Measurements from ENCODE around the gene ARSB.
"Not testable (repeated sequence)": the region's sequence is repeated elsewhere in the genome, so short reads cannot be mapped to it uniquely, and the experiment has no call there.

The ARSB gene

DNA sequence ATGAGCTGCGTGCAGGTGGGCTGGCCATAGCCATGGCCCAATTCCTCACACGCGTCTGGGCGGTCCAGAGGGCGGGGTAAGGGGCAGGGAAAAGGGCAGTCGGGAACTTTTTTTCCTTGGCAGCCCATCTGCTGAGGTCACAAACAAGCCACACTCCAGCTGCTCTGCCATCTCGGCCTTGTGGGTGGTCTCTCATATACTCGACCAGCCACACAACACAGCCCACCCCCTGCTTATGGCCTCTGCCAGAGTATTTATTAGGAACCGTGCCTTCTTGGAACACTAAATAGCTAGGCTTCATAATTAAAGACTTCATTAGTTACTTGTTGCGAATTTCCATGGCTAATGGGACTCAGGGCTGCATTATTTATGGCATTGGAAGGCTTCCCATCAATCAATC is 238.1 kb downstream of the ARSB start:
- no peak for DNase-seq (ENCODE audit: low read depth)

DNA sequence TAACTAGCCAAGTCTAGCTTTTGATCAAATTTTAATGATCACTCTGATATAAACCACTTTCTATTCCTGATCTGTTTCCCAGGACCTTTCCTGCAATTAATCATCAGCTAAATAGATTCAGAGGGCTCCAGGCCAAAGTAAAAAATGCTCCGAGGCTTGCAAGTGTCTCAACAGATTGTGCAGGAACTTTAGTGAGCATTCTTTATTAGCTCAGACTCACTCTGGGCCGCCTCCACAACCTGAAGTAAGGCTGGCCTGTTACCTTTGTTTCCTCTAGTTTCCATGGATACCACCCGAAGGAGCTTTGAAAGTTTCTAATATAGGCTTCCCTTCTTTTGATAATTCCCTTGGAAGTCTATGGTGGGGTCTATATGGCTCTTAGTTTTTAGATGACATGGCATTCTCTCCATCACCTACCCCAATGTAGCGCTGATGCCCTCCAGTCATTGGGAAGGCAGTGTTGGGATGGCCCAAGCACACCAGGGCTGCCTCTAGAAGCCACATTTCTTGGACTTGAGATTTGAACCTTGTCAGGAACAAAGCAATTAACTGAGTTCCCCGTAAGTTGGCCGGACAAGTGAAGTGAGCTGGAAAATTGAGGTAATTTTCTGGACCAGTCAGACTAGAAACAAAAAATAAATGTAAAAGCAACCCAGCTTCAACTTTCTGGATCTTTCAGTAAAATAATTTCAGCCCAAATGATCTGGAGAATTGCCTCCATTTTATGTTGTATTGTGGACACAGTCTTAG is 238.9 kb downstream of the ARSB start:
- DNase-seq (ENCODE audit: low read depth) = no peak

DNA sequence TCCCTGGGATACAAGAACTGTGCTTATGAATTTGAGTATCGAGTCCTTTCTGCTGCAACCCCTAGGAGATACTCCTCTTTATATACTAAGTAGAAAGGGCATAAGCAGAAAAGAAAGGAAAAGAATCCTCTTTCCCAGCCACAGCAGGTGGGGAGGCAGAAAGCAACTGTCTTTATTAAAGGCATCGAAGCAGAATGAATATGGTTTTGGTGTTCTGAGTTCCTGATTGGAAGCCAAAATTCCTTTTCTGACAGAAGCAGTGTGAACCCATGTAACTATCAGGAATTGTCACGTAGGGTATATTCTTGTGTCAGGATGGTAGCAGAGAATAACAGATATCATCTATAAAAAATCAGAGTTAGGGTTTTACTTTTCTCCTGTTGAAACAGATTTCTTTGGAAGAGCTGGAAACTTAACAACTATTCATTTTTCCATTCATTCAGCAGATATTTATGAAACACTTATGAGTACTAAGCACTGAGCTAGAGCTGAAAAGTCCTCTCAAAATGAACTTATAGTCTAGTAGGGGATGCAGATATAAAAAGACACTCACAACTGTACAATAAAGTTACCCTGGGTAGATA is 240.1 kb downstream of the ARSB start:
- DNase-seq (ENCODE audit: low read depth) = no peak

DNA sequence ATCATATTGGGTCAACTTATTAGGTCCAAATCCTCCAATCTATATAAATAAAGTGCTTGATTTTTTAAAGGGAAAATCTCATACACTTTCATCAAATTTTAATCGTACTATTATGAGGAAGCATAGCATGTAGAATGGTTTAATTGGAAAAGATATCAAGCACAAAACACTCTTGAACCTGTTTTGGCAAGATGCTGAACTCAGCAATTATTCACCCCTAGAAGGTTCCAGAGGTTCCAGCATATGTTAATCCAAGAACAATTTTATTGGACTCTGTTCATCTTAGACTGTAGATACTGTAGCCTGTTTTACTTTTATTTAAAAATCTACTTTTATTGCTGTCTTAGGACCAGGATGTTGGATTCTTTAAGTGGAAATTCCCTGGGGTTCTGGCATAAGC is 244.1 kb downstream of the ARSB start:
- DNase-seq (ENCODE audit: low read depth) = no peak

DNA sequence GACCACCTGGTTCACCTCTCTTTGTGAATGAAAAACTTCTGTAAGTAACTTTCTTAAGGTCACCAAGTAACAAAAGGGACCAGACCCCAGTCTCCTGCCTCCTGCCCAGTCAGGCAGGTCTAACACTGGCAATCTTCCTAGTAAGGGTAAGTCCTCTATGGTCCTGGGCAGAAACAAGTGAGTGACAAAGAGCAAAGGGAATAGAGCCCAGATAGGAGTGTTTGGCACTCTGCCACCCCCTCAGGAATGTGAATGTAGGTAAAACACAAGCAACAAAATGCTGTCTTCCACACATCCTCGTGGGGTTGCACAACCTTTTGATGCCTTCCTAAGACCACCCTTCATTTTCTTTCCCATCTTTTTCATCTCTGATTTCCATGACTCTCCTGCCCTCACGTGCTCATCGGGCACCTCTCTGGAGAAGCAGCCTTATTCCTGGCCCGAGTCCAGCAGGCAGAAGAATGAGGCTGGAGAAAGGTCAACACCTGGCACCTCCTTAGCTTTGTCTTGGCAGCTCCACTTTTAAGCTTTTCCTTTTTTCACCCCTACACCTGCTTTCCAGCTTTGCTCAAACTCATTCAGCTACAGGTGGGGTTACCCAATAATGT is 246.3 kb downstream of the ARSB start:
- DNase-seq (ENCODE audit: low read depth) = no peak

DNA sequence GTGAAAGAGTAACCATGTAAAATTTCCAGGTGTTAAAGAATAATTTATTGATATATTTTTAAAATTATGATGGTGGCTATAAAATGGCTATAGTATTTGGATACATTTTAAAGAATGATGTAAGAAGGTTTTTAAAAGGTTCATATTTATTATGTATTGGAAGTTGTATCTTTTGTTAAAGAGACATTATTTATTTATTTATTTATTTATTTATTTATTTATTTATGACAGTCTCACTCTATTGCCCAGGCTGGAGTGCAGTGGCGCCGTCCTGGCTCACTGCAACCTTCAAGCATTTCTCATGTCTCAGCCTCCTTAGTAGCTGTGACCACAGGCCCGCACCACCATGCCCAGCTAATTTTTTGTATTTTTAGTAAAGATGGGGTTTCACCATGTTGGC is 247.0 kb downstream of the ARSB start:
- no peak for DNase-seq (ENCODE audit: low read depth)

DNA sequence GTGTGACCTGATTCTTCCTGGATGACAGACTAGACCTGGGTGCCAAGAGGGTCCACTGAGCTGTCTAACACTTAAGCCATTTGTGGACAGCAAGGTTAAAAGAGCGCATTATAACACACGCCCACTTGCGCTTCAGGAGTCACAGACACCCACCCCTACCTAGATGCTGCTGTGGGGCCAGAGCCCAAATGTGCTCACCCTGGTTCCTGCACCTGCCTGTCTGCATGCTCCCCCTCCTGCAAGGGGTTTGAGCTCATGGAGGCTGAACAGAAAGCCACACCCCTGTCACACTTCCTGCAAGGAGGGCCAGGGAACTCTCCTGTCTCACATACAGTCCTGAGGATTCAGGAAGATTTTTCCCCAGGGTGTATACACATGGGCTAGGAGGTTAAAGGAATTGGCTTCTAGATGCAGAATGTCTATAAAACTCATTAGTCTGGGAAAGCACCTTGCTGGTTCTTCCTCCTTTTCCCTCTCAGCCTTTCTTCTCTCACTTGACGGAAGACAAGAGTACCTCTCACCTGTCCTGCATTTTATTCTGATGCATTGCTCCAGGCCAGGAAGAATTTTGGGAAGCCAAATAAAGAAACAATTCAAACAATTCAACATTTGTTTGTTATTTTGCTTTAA is 249.2 kb downstream of the ARSB start:
- no peak for DNase-seq (ENCODE audit: low read depth)

DNA sequence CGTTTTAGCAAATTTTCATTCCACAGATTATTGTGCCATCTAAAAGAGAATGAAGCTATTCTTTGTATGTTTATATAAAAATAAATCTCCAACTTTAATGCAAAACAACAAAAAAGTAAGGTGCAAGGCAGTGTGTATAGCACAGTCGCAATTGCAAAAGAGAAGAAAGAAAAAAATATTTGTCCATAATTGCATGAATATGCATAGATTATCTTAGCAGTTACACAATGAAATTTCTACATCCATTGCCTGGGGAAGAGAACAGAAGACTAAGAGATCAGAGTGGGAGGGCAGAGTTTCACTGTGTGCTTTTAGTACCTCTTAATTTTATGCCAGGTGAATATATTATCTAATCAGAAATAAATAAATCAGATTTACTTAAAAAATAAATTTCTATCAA is 250.2 kb downstream of the ARSB start:
- no peak for DNase-seq (ENCODE audit: low read depth)

DNA sequence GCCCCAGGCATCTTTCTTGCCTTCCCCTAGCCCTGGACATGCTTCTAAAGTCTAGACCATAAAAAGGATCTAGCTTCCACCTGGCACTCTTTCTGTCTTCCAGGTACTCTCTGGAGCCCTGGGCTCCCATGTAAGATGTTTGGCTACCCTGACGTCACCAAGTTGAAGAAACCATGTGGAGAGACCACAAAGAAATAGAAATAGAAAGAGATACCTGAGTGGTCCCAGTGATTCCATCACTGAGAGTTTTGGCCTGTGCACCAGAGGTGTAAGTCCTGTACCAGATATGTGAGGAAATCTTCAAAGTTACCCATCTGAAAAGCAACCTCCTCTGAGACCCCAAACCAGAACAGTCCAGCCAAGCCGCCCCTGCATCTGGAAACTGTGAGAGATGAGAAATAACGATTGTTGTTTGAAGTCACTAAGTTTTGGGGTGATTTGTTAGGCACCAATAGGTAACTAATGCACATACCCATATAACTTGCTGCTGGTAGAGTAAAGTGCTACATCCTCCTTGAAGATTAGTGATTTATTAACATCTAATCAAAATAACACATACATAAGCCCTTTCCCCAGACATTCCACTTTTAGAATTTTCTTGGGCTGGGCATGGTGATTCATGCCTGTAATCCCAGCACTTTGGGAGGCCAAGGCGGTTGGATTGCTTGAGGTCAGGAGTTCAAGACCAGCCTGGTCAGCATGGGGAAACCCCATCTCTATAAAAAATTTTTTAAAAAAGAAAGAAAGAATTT is 250.8 kb downstream of the ARSB start:
- no peak for DNase-seq (ENCODE audit: low read depth)

DNA sequence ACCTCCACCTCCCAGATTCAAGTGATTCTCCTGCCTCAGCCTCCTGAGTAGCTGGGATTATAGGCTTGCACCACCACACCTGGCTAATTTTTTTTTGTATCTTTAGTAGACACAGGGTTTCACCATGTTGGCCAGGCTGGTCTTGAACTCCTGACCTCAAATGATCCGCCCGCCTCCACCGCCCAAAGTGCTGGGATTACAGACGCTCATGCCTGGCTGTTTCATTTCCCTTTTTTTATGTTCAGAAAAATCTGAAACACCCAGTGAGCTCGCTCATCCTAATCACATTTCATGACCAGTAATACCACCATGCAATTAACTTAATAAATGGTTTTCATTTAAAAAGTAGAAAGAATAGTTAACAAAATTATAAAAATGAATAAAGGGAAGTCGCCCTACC is 252.4 kb downstream of the ARSB start:
- DNase-seq (ENCODE audit: low read depth) = not testable (repeated sequence)

DNA sequence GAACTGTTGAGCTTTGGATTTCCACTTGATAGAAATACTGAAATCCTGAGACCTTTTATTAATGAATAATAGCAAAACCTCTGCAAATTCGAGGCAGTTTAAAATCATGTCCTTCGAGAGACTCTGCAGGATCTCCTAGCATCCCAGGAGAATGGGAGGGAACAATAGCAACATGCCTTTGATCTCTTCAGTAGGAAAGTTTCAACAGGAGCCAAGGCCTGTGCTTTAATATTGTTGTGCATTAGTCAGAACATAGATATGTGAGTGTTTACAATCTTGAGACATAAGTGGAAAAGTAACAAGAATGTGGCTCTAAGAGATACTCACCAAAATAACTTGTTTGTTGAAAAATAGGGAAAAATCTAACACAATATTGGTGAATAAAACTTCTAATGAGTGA is 253.2 kb downstream of the ARSB start:
- DNase-seq (ENCODE audit: low read depth) = no peak

DNA sequence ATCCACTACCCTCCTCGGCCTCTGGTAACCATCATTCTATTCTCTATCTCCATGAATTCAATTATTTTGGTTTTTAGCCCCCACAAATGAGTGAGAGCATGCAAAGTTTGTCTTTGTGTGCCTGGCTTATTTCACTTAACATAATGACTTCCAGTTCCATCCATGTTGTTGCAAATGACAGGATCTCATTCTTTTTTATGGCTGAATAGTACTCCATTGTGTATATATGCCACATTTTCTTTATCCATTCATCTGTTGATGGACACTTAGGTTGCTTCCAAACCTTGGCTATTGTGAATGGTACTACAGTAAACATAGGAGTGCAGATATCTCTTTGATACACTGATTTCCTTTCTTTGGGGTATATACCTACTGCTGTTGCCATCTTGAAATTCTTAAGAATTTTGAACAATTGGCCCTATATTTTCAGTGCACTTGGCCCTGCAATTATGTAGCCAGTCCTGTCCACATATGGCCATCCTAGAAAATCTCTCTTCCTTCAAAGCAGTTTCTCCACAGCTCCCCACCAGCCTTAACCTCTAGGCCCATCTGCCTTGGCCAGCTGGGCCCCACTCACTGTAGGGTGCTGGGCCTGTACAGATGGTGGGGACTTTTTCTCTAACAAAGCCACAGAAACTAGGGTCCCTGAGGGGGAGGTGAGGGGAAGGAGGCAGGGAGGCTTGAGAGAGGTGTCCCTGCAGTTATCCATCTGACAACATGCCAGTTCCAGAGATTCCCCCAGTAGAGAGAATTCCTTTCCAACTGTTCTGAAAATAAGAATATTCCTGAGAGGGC is 254.6 kb downstream of the ARSB start:
- no peak for DNase-seq (ENCODE audit: low read depth)

DNA sequence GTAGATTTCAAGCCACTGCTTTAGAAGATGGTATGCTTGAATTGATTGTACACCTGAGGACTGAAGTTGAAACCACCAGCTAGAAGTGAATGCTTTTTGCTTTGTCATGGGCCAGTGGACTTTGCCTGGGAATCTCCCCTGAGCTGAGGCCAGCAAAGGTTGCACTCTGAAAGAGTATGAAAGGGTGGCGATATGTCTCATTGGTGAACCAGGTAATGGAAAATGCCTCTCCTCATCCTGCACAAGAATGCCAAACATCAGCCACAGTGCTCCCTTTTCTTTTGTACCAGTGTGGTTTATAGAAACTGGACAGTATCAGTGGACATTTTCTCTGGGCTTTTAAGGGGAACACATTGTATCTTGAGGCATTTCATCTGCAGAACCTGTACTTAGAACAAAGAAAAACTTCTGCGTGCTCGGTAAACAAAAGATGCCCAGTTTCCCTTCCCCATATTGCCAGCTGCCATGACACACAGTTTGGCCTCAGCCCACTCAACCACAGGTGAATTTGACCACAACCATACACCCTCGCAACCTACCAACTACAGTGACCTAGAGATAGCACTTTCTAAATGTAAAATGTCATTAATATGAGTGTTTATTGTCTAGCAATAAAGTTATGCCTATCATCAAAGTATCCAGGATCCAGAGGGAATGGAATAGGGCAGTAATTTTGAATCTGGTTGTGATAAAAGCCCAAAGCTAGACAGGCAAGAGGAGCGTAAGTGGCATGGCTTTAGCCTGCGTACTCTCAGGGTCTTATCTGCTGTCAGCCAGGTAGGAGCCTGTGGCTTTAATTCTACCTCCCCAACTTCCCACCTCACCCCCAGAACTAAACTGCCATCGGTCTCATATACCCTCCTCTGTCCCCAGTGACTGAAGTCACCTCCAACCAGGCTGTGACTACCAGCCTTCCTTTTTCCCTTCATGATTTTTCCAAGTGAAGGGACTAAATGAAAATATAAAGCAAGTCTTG is 257.0 kb downstream of the ARSB start:
- no peak for DNase-seq (ENCODE audit: low read depth)

Measured in activated T-cell treated with anti-CD3 and anti-CD28 coated beads for 48 hours (primary cell).